ENCODE measurements around the gene HIVEP2. TPM values are rescaled to one million over a fixed set of nuclear protein-coding genes. Genes with fewer than 3 reads are reported as not detected.

Gene HIVEP2
- total RNA-seq, 1 donor from 2014 or later = 28.6 TPM

- no peak for DNase-seq
Measured at GRCh38 chr6:142773859-142774648, 170.9 kb downstream of the HIVEP2 start.

GRCh38 chr6:142773324-142773723 lies 171.7 kb downstream of the HIVEP2 start:
- no peak for DNase-seq

GRCh38 chr6:142771162-142771561 lies 173.8 kb downstream of the HIVEP2 start:
- no peak for DNase-seq

GRCh38 chr6:142765306-142765705 lies 179.7 kb downstream of the HIVEP2 start:
- no peak for DNase-seq

GRCh38 chr6:142764311-142764710 lies 180.7 kb downstream of the HIVEP2 start:
- no peak for DNase-seq

GRCh38 chr6:142763205-142763604 lies 181.8 kb downstream of the HIVEP2 start:
- DNase-seq = no peak

GRCh38 chr6:142761756-142762155 lies 183.2 kb downstream of the HIVEP2 start:
- no peak for DNase-seq

GRCh38 chr6:142760152-142760551 lies 184.8 kb downstream of the HIVEP2 start:
- DNase-seq = no peak

- no peak for DNase-seq
Measured at GRCh38 chr6:142758629-142759025, 186.3 kb downstream of the HIVEP2 start.

GRCh38 chr6:142757852-142758628 lies 186.9 kb downstream of the HIVEP2 start:
- no peak for DNase-seq

- no peak for DNase-seq
Measured at GRCh38 chr6:142756215-142756630, 188.8 kb downstream of the HIVEP2 start.

- no peak for DNase-seq
Measured at GRCh38 chr6:142753196-142753595, 191.8 kb downstream of the HIVEP2 start.

GRCh38 chr6:142752348-142752747 lies 192.6 kb downstream of the HIVEP2 start:
- DNase-seq = no peak

- DNase-seq = no peak
Measured at GRCh38 chr6:142751452-142751851, 193.5 kb downstream of the HIVEP2 start.

- DNase-seq = no peak
Measured at GRCh38 chr6:142750998-142751397, 194.0 kb downstream of the HIVEP2 start.

GRCh38 chr6:142749556-142749955 lies 195.4 kb downstream of the HIVEP2 start:
- DNase-seq = no peak

- peak; percentile 30 for DNase-seq
Measured at GRCh38 chr6:142746524-142746923, 198.5 kb downstream of the HIVEP2 start.

GRCh38 chr6:142744836-142745235 lies 200.1 kb downstream of the HIVEP2 start:
- no peak for DNase-seq

- no peak for DNase-seq
Measured at GRCh38 chr6:142740449-142740848, 204.5 kb downstream of the HIVEP2 start.

- DNase-seq = no peak
Measured at GRCh38 chr6:142738731-142739130, 206.2 kb downstream of the HIVEP2 start.

- DNase-seq = no peak
Measured at GRCh38 chr6:142738035-142738396, 207.0 kb downstream of the HIVEP2 start.

- DNase-seq = no peak
Measured at GRCh38 chr6:142737368-142738034, 207.5 kb downstream of the HIVEP2 start.

GRCh38 chr6:142735204-142735603 lies 209.8 kb downstream of the HIVEP2 start:
- no peak for DNase-seq

All from tongue (tissue), 2 donors.